HL-60 (cell line): ENCODE results near the gene FAM149B1.

Source experiments
- DNase-seq, 2 experiments: peaks; one replicate each; pipeline ENCODE4 v3.0.0-alpha.2; 2010 to 2020; ENCODE audit warnings: low read depth in 1 of 2, low spot score in 1 of 2
- H3K27ac ChIP-seq: fragments of 250-450 bp; sonication (Bioruptor Pico); replicated peaks from 2 replicates; pipeline ENCODE4 v1.5.1; 2020; ENCODE audit warnings: mild to moderate bottlenecking, moderate library complexity
- H3K27me3 ChIP-seq: fragments of 250-450 bp; sonication (Bioruptor Pico); 2 replicates; pipeline ENCODE4 v1.5.1; 2021; ENCODE audit warnings: mild to moderate bottlenecking, moderate library complexity; ENCODE audit not compliant: insufficient read depth, poor library complexity, severe bottlenecking
- H3K4me3 ChIP-seq: replicated peaks from 2 replicates; pipeline ENCODE4 v1.5.1; 2011; ENCODE audit warnings: mild to moderate bottlenecking, control low read depth, low read length; ENCODE audit not compliant: insufficient read depth
- GABPA ChIP-seq: IDR thresholded peaks from 2 replicates; pipeline ENCODE4 v1.6.1; 2012; ENCODE audit warnings: low read depth
- POLR2AphosphoS5 ChIP-seq: IDR thresholded peaks from 2 replicates; pipeline ENCODE4 v1.6.1; 2012; ENCODE audit warnings: low read depth
- SPI1 ChIP-seq: IDR thresholded peaks from 2 replicates; pipeline ENCODE4 v1.6.1; 2012; ENCODE audit warnings: low read depth, mild to moderate bottlenecking, borderline replicate concordance
- TF ChIP-seq, protein P1 (sequence below): IDR thresholded peaks from 2 replicates; pipeline ENCODE4 v1.6.1; 2012; ENCODE audit warnings: low read depth; ENCODE audit not compliant: insufficient replicate concordance
- TF ChIP-seq, protein P2 (sequence below): IDR thresholded peaks from one replicate; pipeline ENCODE4 v1.5.1; 2011; ENCODE audit warnings: low read length, control low read depth, inconsistent platforms; ENCODE audit not compliant: insufficient read depth

Gene FAM149B1

DNA sequence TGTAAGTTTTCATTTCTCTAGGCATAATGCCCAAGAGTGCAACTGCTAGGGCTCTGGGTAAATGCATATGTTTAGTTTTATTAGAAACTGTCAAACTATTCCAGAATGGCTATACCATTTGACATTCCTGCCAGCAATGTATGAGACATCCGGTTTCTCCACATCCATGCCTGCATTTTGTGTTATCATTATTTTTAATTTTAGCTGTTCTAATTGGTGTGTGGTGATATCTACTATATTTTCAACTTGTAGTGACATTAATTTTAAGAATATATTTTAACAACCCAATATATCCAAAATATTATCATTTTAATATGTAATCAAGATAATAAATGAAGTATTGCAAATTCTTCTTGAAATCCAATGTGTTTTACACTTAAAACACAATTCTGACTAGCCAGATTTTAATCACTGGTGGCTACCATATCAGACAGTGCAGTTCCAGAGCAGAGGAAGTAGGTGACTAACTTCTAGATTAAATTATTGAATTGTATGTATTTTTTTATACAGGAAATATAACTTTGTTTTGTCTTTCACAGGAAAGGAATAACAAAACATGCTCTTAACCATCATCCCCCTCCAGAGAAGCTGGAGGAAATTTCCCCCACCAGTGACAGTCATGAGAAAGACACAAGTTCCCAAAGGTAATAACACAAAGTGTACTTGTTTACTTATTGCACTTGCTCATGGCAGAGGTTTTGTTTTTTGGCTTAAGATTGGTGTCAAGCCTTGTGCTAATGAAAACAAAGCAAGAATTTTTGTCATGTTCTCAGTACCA lies 6.4 kb downstream of the FAM149B1 start:
- H3K27ac ChIP-seq: no peak overlapping the region
- no peak overlapping the region for H3K4me3 ChIP-seq
- H3K27me3 ChIP-seq: no peaks in the 10 kb centered on the region
- no peak for DNase-seq
- TF ChIP-seq, protein P1, sequence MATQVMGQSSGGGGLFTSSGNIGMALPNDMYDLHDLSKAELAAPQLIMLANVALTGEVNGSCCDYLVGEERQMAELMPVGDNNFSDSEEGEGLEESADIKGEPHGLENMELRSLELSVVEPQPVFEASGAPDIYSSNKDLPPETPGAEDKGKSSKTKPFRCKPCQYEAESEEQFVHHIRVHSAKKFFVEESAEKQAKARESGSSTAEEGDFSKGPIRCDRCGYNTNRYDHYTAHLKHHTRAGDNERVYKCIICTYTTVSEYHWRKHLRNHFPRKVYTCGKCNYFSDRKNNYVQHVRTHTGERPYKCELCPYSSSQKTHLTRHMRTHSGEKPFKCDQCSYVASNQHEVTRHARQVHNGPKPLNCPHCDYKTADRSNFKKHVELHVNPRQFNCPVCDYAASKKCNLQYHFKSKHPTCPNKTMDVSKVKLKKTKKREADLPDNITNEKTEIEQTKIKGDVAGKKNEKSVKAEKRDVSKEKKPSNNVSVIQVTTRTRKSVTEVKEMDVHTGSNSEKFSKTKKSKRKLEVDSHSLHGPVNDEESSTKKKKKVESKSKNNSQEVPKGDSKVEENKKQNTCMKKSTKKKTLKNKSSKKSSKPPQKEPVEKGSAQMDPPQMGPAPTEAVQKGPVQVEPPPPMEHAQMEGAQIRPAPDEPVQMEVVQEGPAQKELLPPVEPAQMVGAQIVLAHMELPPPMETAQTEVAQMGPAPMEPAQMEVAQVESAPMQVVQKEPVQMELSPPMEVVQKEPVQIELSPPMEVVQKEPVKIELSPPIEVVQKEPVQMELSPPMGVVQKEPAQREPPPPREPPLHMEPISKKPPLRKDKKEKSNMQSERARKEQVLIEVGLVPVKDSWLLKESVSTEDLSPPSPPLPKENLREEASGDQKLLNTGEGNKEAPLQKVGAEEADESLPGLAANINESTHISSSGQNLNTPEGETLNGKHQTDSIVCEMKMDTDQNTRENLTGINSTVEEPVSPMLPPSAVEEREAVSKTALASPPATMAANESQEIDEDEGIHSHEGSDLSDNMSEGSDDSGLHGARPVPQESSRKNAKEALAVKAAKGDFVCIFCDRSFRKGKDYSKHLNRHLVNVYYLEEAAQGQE: no peak
- no peak for TF ChIP-seq GABPA
- TF ChIP-seq, protein P2, sequence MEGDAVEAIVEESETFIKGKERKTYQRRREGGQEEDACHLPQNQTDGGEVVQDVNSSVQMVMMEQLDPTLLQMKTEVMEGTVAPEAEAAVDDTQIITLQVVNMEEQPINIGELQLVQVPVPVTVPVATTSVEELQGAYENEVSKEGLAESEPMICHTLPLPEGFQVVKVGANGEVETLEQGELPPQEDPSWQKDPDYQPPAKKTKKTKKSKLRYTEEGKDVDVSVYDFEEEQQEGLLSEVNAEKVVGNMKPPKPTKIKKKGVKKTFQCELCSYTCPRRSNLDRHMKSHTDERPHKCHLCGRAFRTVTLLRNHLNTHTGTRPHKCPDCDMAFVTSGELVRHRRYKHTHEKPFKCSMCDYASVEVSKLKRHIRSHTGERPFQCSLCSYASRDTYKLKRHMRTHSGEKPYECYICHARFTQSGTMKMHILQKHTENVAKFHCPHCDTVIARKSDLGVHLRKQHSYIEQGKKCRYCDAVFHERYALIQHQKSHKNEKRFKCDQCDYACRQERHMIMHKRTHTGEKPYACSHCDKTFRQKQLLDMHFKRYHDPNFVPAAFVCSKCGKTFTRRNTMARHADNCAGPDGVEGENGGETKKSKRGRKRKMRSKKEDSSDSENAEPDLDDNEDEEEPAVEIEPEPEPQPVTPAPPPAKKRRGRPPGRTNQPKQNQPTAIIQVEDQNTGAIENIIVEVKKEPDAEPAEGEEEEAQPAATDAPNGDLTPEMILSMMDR: no peak
- TF ChIP-seq SPI1: no peak
- TF ChIP-seq POLR2AphosphoS5: no peak

DNA sequence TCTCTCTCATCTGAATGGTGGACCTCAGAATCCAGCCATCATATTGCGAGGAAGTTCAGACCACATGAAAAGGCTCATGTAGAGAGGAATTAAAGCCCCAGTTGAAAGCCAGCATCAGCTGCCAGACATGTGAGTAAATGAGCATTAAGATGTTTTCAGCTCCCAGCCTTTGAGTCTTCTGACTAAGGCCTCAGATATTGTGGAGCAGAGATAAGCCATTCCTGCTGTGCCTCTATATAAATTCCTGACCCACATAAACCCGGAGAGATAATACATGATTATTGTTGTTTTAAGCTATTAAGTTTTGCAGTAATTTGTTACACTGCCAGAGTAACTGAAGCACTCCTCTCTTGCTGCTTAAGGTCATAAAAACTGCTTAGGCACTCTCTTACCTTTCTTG lies 14.6 kb downstream of the FAM149B1 start:
- Histone ChIP-seq H3K27ac (no peak overlapping the region), H3K4me3 (no peak overlapping the region), H3K27me3 (no peaks in the 10 kb centered on the region)
- DNase-seq: no peak
- TF ChIP-seq POLR2AphosphoS5: no peak
- TF ChIP-seq, protein P1: no peak
- TF ChIP-seq GABPA: no peak
- TF ChIP-seq, protein P2: no peak
- TF ChIP-seq SPI1: no peak

DNA sequence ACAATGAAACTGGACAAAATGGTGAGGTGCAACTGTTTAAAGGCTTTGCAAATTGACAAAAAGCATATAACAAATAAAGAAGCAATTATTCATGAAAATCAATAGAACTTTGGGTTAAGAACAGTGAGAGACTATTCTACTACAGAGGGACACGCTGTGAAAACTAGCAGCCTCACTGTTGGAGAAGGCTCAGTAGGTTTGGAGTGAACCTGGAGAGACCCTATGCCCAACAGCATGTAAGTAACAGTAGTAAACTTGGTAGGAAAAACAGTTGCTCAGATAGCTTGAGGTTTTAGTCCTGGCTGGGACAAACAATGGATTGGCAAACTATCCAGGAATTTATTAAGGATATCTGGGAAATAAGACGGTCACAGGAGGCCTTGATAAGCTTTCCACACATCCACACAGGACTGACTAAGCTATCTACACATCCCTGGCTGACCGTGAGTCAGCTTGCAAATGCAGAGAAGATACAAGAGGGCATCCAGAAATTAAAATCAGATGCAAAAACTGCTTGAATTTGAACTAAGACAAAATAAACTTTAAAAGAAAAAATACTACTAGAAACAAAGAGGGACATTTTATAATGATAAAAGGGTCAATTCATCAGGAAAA lies 15.9 kb downstream of the FAM149B1 start:
- no peak for TF ChIP-seq GABPA
- TF ChIP-seq, protein P1: no peak
- no peak for TF ChIP-seq POLR2AphosphoS5
- TF ChIP-seq SPI1: no peak
- TF ChIP-seq, protein P2: no peak
- Histone ChIP-seq H3K27ac (no peak overlapping the region), H3K4me3 (no peak overlapping the region), H3K27me3 (no peaks in the 10 kb centered on the region)
- no peak for DNase-seq
